GM12874 (cell line): ENCODE measurements around the gene ECHDC3.

Source experiments
- CTCF ChIP-seq: IDR thresholded peaks from 2 replicates; pipeline ENCODE4 v1.5.1; 2011; ENCODE audit warnings: low read depth, mild to moderate bottlenecking, control low read depth, low read length, moderate library complexity; ENCODE audit not compliant: insufficient read depth

Gene ECHDC3

GRCh38 chr10:11810973-11811372 lies 68.8 kb downstream of the ECHDC3 start:
- no peak for TF ChIP-seq CTCF

GRCh38 chr10:11813177-11813576 lies 71.0 kb downstream of the ECHDC3 start:
- no peak for TF ChIP-seq CTCF
